Gastroesophageal sphincter (tissue), 2 donors: ENCODE results near the gene VSTM2B.

ENCODE experiments used
- POLR2A ChIP-seq, 2 donors: fragments of 450-650 bp; IDR thresholded peaks; one replicate each; pipeline ENCODE4 v1.6.1; 2017; ENCODE audit warnings: antibody characterized with exemption in 2 of 2, mild to moderate bottlenecking in 2 of 2, moderate library complexity in 1 of 2
- POLR2AphosphoS5 ChIP-seq: sonication (generic); formaldehyde crosslinking; IDR thresholded peaks from one replicate; pipeline ENCODE4 v1.6.1; 2017; ENCODE audit warnings: antibody characterized with exemption

DNA sequence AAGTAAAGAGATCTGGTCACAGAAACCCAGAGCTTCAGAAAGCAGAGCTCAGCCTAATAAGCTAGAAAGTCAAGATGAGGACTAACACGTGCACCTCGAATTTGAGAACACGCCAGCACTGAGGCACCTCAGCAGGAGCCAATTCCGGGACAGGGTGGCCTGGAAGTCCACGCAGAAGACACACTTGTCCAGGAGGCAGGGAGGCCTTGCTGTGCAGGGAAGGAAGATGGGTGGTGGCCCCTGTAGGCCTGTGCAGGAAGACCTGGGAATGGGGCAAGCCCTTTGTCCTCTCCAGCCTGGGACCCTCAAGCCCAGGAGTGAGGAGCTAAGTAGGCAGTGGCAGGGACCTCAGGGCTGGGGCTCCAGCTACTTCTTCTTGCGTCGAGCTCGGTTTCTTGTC, 16.3 kb upstream of the VSTM2B start:
- TF ChIP-seq POLR2AphosphoS5 = no peak
- no peak for TF ChIP-seq POLR2A (IDR thresholded peaks at IDR 0.05)
